Measurements from ENCODE around the gene TXNDC9.
"Not testable (repeated sequence)": the region's sequence is repeated elsewhere in the genome, so short reads cannot be mapped to it uniquely, and the experiment has no call there.

DNA sequence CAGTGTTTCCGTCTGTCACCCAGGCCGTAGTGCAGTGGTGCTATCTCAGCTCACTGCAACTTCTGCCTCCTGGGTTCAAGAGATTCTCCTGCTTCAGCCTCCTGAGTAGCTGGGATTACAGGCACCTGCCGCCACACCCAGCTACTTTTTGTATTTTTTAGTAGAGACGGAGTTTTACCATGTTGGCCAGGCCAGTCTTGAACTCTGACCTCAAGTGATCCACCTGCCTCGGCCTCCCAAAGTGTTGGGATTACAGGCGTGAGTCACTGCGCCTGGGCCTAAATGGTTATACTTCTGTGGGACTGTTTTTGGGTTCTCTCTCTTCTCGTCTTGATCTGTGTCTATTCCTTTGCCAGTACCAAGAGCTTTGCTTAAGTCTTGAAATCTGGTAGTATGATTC lies 18.7 kb upstream of the TXNDC9 start:
- not testable (repeated sequence) for TF ChIP-seq RAD21 (IDR thresholded peaks at IDR 0.05); JUND (IDR thresholded peaks at IDR 0.05); SP1 (IDR thresholded peaks at IDR 0.05); TAF1 (conservative IDR thresholded peaks at IDR 0.05); RXRA (IDR thresholded peaks at IDR 0.05); FOXA1 (IDR thresholded peaks at IDR 0.05)
- TF ChIP-seq, protein P1, sequence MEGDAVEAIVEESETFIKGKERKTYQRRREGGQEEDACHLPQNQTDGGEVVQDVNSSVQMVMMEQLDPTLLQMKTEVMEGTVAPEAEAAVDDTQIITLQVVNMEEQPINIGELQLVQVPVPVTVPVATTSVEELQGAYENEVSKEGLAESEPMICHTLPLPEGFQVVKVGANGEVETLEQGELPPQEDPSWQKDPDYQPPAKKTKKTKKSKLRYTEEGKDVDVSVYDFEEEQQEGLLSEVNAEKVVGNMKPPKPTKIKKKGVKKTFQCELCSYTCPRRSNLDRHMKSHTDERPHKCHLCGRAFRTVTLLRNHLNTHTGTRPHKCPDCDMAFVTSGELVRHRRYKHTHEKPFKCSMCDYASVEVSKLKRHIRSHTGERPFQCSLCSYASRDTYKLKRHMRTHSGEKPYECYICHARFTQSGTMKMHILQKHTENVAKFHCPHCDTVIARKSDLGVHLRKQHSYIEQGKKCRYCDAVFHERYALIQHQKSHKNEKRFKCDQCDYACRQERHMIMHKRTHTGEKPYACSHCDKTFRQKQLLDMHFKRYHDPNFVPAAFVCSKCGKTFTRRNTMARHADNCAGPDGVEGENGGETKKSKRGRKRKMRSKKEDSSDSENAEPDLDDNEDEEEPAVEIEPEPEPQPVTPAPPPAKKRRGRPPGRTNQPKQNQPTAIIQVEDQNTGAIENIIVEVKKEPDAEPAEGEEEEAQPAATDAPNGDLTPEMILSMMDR (IDR thresholded peaks at IDR 0.05; ENCODE audit: low read depth, low read length, missing input control): not testable (repeated sequence)
- TF ChIP-seq, protein P2, sequence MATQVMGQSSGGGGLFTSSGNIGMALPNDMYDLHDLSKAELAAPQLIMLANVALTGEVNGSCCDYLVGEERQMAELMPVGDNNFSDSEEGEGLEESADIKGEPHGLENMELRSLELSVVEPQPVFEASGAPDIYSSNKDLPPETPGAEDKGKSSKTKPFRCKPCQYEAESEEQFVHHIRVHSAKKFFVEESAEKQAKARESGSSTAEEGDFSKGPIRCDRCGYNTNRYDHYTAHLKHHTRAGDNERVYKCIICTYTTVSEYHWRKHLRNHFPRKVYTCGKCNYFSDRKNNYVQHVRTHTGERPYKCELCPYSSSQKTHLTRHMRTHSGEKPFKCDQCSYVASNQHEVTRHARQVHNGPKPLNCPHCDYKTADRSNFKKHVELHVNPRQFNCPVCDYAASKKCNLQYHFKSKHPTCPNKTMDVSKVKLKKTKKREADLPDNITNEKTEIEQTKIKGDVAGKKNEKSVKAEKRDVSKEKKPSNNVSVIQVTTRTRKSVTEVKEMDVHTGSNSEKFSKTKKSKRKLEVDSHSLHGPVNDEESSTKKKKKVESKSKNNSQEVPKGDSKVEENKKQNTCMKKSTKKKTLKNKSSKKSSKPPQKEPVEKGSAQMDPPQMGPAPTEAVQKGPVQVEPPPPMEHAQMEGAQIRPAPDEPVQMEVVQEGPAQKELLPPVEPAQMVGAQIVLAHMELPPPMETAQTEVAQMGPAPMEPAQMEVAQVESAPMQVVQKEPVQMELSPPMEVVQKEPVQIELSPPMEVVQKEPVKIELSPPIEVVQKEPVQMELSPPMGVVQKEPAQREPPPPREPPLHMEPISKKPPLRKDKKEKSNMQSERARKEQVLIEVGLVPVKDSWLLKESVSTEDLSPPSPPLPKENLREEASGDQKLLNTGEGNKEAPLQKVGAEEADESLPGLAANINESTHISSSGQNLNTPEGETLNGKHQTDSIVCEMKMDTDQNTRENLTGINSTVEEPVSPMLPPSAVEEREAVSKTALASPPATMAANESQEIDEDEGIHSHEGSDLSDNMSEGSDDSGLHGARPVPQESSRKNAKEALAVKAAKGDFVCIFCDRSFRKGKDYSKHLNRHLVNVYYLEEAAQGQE (IDR thresholded peaks at IDR 0.05): not testable (repeated sequence)
- TF ChIP-seq, protein P3, sequence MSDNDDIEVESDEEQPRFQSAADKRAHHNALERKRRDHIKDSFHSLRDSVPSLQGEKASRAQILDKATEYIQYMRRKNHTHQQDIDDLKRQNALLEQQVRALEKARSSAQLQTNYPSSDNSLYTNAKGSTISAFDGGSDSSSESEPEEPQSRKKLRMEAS (IDR thresholded peaks at IDR 0.05): not testable (repeated sequence)

Measured in liver (tissue), 3 donors.